ENCODE results near the gene IPO7.

Gene IPO7

DNA sequence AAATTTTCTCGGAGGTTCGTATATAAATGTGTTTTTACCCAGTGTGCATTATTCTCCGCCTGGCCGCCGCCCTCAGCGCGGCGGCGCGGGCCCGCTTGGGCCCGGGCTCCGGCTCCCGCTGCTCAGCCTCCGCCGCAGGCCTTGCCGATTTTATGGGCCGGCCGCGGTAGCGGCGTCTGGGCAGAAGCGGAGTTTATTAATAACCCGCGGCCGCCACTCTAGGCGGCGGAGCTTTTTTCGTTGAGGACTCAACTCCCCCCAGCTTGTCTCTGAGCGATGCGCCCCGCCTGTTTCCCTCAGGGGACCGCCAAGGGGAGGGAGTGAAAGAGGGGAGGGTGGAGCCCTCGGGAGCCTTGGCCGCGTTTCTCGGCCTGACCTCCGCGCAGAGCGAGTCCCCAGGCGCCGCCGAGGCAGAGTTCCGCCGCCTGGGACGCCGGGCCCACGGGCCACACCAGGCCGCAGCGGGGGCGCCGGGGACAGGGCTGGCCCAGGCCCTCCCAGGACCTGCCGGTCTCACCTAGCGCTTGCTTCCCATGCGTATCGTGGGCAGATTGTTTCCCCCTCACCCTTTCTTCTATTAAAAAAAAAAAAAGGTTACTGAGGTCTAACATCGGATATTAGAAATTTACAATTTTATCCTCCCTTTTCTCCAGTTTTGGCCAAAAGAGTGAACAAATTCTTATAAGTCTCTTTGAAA is 76.8 kb downstream of the IPO7 start:
- TF ChIP-seq, protein P1, sequence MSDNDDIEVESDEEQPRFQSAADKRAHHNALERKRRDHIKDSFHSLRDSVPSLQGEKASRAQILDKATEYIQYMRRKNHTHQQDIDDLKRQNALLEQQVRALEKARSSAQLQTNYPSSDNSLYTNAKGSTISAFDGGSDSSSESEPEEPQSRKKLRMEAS (IDR thresholded peaks at IDR 0.05; ENCODE audit: low read depth, low read length), result no peak
- peak; percentile 97 for TF ChIP-seq POLR2A (IDR thresholded peaks at IDR 0.05; ENCODE audit: extremely low read depth, insufficient read length)
- DNase-seq (ENCODE audit: low read depth), result peak; percentile 95
- peak overlapping the region; percentile 73 for H3K4me3 ChIP-seq (ENCODE audit: low read depth, low read length)

DNA sequence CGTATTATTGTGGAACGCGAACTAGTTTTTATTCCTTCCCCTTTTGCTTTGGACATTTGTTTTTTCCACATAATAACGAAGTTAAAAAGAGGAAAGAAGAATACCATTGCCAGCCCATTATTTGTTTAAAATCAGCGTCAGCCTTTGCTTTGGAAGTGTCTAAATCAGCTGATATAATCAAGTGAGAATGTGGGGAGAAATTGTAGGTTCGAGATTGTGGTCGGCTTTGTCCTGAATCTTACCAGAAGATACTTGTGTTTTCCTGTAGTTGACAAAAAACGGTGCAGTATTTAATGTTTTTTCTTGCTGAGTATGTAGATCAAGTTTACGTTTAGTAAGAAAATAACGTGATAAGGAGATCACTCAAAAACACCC is 77.3 kb downstream of the IPO7 start:
- peak; percentile 26 for DNase-seq (ENCODE audit: low read depth)
- TF ChIP-seq, protein P1 (IDR thresholded peaks at IDR 0.05; ENCODE audit: low read depth, low read length), result no peak
- TF ChIP-seq POLR2A (IDR thresholded peaks at IDR 0.05; ENCODE audit: extremely low read depth, insufficient read length), result no peak
- TF ChIP-seq MYC (IDR thresholded peaks at IDR 0.05; ENCODE audit: low read depth, low read length), result no peak
- TF ChIP-seq, protein P2, sequence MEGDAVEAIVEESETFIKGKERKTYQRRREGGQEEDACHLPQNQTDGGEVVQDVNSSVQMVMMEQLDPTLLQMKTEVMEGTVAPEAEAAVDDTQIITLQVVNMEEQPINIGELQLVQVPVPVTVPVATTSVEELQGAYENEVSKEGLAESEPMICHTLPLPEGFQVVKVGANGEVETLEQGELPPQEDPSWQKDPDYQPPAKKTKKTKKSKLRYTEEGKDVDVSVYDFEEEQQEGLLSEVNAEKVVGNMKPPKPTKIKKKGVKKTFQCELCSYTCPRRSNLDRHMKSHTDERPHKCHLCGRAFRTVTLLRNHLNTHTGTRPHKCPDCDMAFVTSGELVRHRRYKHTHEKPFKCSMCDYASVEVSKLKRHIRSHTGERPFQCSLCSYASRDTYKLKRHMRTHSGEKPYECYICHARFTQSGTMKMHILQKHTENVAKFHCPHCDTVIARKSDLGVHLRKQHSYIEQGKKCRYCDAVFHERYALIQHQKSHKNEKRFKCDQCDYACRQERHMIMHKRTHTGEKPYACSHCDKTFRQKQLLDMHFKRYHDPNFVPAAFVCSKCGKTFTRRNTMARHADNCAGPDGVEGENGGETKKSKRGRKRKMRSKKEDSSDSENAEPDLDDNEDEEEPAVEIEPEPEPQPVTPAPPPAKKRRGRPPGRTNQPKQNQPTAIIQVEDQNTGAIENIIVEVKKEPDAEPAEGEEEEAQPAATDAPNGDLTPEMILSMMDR (IDR thresholded peaks at IDR 0.05; ENCODE audit: low read depth, low read length), result no peak
- H3K4me3 ChIP-seq (ENCODE audit: low read depth, low read length), result peak overlapping the region; percentile 73

DNA sequence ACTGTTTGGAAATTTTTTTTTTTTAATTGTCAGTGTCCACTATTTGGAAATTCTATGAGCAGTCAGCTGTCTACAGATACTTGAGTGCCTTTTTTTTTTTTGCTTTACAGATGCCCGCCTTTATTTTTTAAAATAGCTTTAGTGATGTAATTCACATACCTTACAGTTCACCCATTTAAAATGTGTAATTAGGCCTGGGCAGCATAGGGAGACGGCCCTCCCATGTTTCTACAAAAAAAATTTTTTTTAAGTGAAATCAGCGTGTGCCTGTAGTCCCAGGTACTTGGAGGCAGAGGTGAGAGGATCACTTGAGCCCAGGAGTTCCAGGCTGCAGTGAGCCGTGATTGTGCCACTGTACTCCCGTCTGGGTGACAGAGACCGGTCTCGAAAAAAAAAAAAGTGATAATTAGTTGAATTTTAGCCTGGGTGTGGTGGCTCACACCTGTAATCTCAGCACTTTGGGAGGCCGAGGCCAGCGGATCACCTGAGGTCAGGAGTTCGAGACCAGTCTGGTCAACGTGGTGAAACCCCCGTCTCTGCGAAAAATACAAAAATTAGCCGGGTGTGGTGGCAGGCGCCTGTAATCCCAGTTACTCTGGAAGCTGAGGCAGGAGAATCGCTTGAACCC is 77.8 kb downstream of the IPO7 start:
- TF ChIP-seq POLR2A (IDR thresholded peaks at IDR 0.05; ENCODE audit: extremely low read depth, insufficient read length) (no peak), MYC (IDR thresholded peaks at IDR 0.05; ENCODE audit: low read depth, low read length) (no peak)
- TF ChIP-seq, protein P1 (IDR thresholded peaks at IDR 0.05; ENCODE audit: low read depth, low read length), result no peak
- TF ChIP-seq, protein P2 (IDR thresholded peaks at IDR 0.05; ENCODE audit: low read depth, low read length), result no peak
- H3K4me3 ChIP-seq (ENCODE audit: low read depth, low read length), result peak overlapping the region; percentile 73
- no peak for DNase-seq (ENCODE audit: low read depth)

DNA sequence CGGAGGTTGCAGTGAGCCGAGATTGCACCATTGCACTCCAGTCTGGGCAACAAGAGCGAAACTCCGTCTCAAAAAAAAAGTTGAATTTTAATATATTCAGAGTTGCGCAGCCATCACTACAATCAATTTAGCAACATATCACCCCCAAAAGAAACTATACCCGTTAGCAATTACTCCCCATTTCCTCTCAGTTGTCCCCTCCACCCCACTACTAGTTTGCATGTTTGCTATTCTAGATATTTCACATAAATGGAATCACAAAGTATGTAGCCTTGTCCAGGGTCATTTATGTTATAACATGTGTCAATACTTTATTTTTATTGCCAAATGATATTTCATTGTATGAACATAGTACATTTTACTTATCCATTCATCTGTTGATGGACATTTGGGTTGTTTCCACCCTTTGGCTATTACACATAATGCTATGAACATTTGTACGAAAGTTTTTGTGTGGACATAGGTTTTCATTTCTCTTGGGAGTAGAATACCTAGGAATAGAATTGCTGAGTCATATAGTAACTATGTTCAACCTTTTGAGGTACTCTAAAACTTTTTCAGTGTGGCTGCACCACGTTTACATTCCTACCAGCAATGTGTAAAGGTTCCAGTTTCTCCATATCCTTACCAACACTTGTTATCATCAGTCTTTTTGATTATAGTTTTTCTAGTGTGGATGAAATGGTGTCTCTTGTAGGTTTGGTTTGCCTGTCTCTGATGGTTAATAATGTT is 78.5 kb downstream of the IPO7 start:
- DNase-seq (ENCODE audit: low read depth), result peak; percentile 18
- H3K4me3 ChIP-seq (ENCODE audit: low read depth, low read length), result no peak overlapping the region
- TF ChIP-seq POLR2A (IDR thresholded peaks at IDR 0.05; ENCODE audit: extremely low read depth, insufficient read length) (no peak), MYC (IDR thresholded peaks at IDR 0.05; ENCODE audit: low read depth, low read length) (no peak)
- TF ChIP-seq, protein P2 (IDR thresholded peaks at IDR 0.05; ENCODE audit: low read depth, low read length), result no peak
- TF ChIP-seq, protein P1 (IDR thresholded peaks at IDR 0.05; ENCODE audit: low read depth, low read length), result no peak

DNA sequence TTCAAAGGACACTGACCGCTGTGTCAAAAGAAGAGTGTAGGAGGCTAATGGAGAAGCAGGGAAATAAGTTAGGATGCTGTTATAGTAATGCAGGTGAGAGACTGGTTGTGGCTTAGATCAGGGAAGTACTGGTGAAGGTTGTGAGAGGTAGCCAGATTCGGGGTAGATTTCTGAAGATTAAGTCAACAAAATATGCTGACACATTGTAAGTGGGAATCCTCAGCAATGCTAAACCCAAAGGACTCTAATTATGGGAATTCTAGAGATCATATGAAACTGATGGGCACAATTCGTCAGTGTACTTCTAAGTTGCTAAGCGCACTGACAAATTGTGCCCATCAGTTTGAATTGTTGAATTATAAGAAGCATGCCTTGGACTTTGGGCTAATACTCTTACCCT is 86.3 kb downstream of the IPO7 start:
- TF ChIP-seq POLR2A (IDR thresholded peaks at IDR 0.05; ENCODE audit: extremely low read depth, insufficient read length) (no peak), MYC (IDR thresholded peaks at IDR 0.05; ENCODE audit: low read depth, low read length) (no peak)
- TF ChIP-seq, protein P2 (IDR thresholded peaks at IDR 0.05; ENCODE audit: low read depth, low read length), result no peak
- no peak for DNase-seq (ENCODE audit: low read depth)
- no peak overlapping the region for H3K4me3 ChIP-seq (ENCODE audit: low read depth, low read length)

DNA sequence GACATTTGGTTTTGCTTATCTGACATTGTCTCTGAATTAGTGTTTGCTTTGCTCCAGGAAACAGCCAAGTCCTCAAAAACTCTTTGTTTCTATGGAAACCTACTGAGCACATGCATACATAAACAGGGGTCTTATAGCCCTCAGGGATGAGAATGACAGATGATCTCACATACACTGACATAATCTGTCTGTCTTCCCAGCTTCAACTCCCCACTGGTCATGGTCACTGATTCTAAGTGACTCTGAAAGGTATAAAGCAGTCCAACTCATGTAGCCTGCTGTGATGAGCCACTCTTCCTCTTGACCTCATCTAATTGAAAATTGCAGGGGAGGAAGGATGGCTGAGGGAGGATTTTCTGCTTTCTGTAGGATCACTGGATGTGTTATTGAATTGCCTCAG is 89.0 kb downstream of the IPO7 start:
- no peak overlapping the region for H3K4me3 ChIP-seq (ENCODE audit: low read depth, low read length)
- no peak for TF ChIP-seq MYC (IDR thresholded peaks at IDR 0.05; ENCODE audit: low read depth, low read length)
- TF ChIP-seq, protein P2 (IDR thresholded peaks at IDR 0.05; ENCODE audit: low read depth, low read length), result no peak
- TF ChIP-seq POLR2A (IDR thresholded peaks at IDR 0.05; ENCODE audit: extremely low read depth, insufficient read length), result no peak
- TF ChIP-seq, protein P1 (IDR thresholded peaks at IDR 0.05; ENCODE audit: low read depth, low read length), result no peak
- no peak for DNase-seq (ENCODE audit: low read depth)

All from NB4 (cell line).